Measurements from ENCODE around the gene SLC34A1.

SLC34A1 gene

GRCh38 chr5:177447066-177447610 is 62.9 kb downstream of the SLC34A1 start:
- peak in 1 of 2 experiments; percentile 72 for DNase-seq

- DNase-seq = peak in 1 of 2 experiments; percentile 41
Observed at GRCh38 chr5:177447611-177448243, 63.5 kb downstream of the SLC34A1 start.

All from NCI-H446 (cell line).